Measurements from ENCODE around the gene TMPRSS12. TPM values are rescaled to one million over a fixed set of nuclear protein-coding genes. Genes with fewer than 3 reads are reported as not detected.
A peak's percentile ranks its signal among the peaks of the same experiment; 100 is the strongest.

Gene TMPRSS12
- total RNA-seq, 4 donors from 2014 or later, result not detected

- no peaks in the 10 kb centered on the region for H3K27me3 ChIP-seq
- peaks cover 0 to 3% (median 0%) of the 10 kb centered on the region in 4 donors for H3K9me3 ChIP-seq
- H3K27ac ChIP-seq, result peak overlapping the region in 2 of 4 donors; percentile 70 to 83
- no peak overlapping the region for H3K4me3 ChIP-seq
- peaks cover 0 to 18% (median 0%) of the 10 kb centered on the region in 3 donors for H3K36me3 ChIP-seq
- no peak for DNase-seq
- TF ChIP-seq POLR2A (IDR thresholded peaks at IDR 0.05), result peak in 1 of 2 donors; percentile 40
- no peak for TF ChIP-seq CTCF (IDR thresholded peaks at IDR 0.05)
- peaks cover 0 to 66% (median 2%) of the 10 kb centered on the region in 4 donors for H3K4me1 ChIP-seq
These were observed 90.1 kb downstream of the TMPRSS12 start for GRCh38 chr12:50932787-50933280.

GRCh38 chr12:50933459-50934124, 90.9 kb downstream of the TMPRSS12 start:
- peaks cover 0 to 61% (median 2%) of the 10 kb centered on the region in 4 donors for H3K4me1 ChIP-seq
- no peaks in the 10 kb centered on the region for H3K27me3 ChIP-seq
- TF ChIP-seq POLR2A (IDR thresholded peaks at IDR 0.05) (no peak), CTCF (IDR thresholded peaks at IDR 0.05) (no peak)
- H3K9me3 ChIP-seq, result peaks cover 0 to 3% (median 0%) of the 10 kb centered on the region in 4 donors
- no peak for DNase-seq
- peaks cover 0 to 18% (median 0%) of the 10 kb centered on the region in 3 donors for H3K36me3 ChIP-seq
- peak overlapping the region in 3 of 4 donors; percentile 3 to 83 (median 70) for H3K27ac ChIP-seq
- no peak overlapping the region for H3K4me3 ChIP-seq

GRCh38 chr12:50934371-50934851, 91.7 kb downstream of the TMPRSS12 start:
- no peak for TF ChIP-seq POLR2A (IDR thresholded peaks at IDR 0.05)
- TF ChIP-seq CTCF (IDR thresholded peaks at IDR 0.05), result no peak
- no peaks in the 10 kb centered on the region for H3K27me3 ChIP-seq
- peaks cover 0 to 54% (median 2%) of the 10 kb centered on the region in 4 donors for H3K4me1 ChIP-seq

GRCh38 chr12:50934981-50935807, 92.5 kb downstream of the TMPRSS12 start:
- H3K9me3 ChIP-seq, result peaks cover 0 to 3% (median 0%) of the 10 kb centered on the region in 4 donors
- no peak overlapping the region for H3K4me3 ChIP-seq
- no peaks in the 10 kb centered on the region for H3K27me3 ChIP-seq
- peaks cover 0 to 54% (median 2%) of the 10 kb centered on the region in 4 donors for H3K4me1 ChIP-seq
- H3K36me3 ChIP-seq, result peaks cover 0 to 12% (median 0%) of the 10 kb centered on the region in 3 donors
- no peak for DNase-seq
- TF ChIP-seq POLR2A (IDR thresholded peaks at IDR 0.05) (no peak), CTCF (IDR thresholded peaks at IDR 0.05) (no peak)
- peak overlapping the region; percentile 1 to 83 (median 49) for H3K27ac ChIP-seq

More at GRCh38 chr12:50934371-50934851, 91.7 kb downstream of the TMPRSS12 start:
- Histone ChIP-seq H3K9me3 (peaks cover 0 to 3% (median 0%) of the 10 kb centered on the region in 4 donors), H3K36me3 (peaks cover 0 to 18% (median 0%) of the 10 kb centered on the region in 3 donors), H3K4me3 (no peak overlapping the region), H3K27ac (peak overlapping the region; percentile 20 to 83 (median 49))
- DNase-seq, result no peak

GRCh38 chr12:50936821-50937530, 94.2 kb downstream of the TMPRSS12 start:
- peaks cover 0 to 44% (median 2%) of the 10 kb centered on the region in 4 donors for H3K4me1 ChIP-seq
- H3K27ac ChIP-seq, result no peak overlapping the region
- peaks cover 0 to 3% (median 0%) of the 10 kb centered on the region in 4 donors for H3K9me3 ChIP-seq
- DNase-seq, result no peak
- TF ChIP-seq CTCF (IDR thresholded peaks at IDR 0.05) (no peak), POLR2A (IDR thresholded peaks at IDR 0.05) (no peak)
- H3K4me3 ChIP-seq, result no peak overlapping the region
- no peaks in the 10 kb centered on the region for H3K27me3 ChIP-seq
- H3K36me3 ChIP-seq, result no peaks in the 10 kb centered on the region
